Smooth muscle cell (in vitro differentiated cells): ENCODE data around the gene GCN1. TPM values are rescaled to one million over a fixed set of nuclear protein-coding genes. Genes with fewer than 3 reads are reported as not detected.

Experiments
- DNase-seq: peaks from one replicate; lab custom pipeline; 2025; ENCODE audit not compliant: unreplicated experiment; lab: John Stamatoyannopoulos, UW
- H2AFZ ChIP-seq: fragments of 200-600 bp; sonication (generic); 2 replicates; pipeline ENCODE4 v1.6.0; 2016; ENCODE audit warnings: antibody characterized with exemption, low read depth, mild to moderate bottlenecking
- H3F3A ChIP-seq: fragments of 200-600 bp; sonication (generic); 2 replicates; pipeline ENCODE4 v1.6.0; 2017; ENCODE audit warnings: antibody characterized with exemption, low read depth
- H3K27ac ChIP-seq: fragments of 200-600 bp; sonication (generic); 2 replicates; pipeline ENCODE4 v1.5.1; 2016; ENCODE audit warnings: low read depth, mild to moderate bottlenecking
- H3K27me3 ChIP-seq: fragments of 200-600 bp; sonication (generic); 2 replicates; pipeline ENCODE4 v1.6.1; 2016; ENCODE audit warnings: low read depth, mild to moderate bottlenecking
- H3K36me3 ChIP-seq: fragments of 200-600 bp; sonication (generic); 2 replicates; pipeline ENCODE4 v1.5.1; 2016; ENCODE audit warnings: low read depth
- H3K4me1 ChIP-seq: fragments of 200-600 bp; sonication (generic); 2 replicates; pipeline ENCODE4 v1.5.1; 2016; ENCODE audit warnings: low read depth
- H3K4me2 ChIP-seq: fragments of 200-600 bp; sonication (generic); 2 replicates; pipeline ENCODE4 v1.6.0; 2016; ENCODE audit warnings: mild to moderate bottlenecking
- H3K4me3 ChIP-seq: fragments of 200-600 bp; sonication (generic); 2 replicates; pipeline ENCODE4 v1.5.1; 2016; ENCODE audit warnings: mild to moderate bottlenecking
- H3K79me2 ChIP-seq: fragments of 200-600 bp; sonication (generic); 2 replicates; pipeline ENCODE4 v1.6.0; 2016; ENCODE audit warnings: low read depth, mild to moderate bottlenecking
- H3K9ac ChIP-seq: fragments of 200-600 bp; sonication (generic); 2 replicates; pipeline ENCODE4 v1.6.0; 2016; ENCODE audit warnings: low read depth
- H3K9me3 ChIP-seq: fragments of 200-600 bp; sonication (generic); replicated peaks from 2 replicates; pipeline ENCODE4 v1.5.1; 2016; ENCODE audit warnings: low read depth
- H4K20me1 ChIP-seq: fragments of 200-600 bp; sonication (generic); 2 replicates; pipeline ENCODE4 v1.6.0; 2016; ENCODE audit warnings: low read depth
- WGBS: methylation state at CpG from one replicate; pipeline ENCODE4 v1.1.7; 2016; ENCODE audit warnings: low lambda C conversion rate; 5-methylcytosine and 5-hydroxymethylcytosine counted together
- polyA plus RNA-seq: library from polyadenylated mRNA; unstranded; fragments of >200 nt; fragmentation: Nextera tagmentation; extraction: Ambion mirVana; gene quantifications from 2 replicates; pipeline ENCODE4 v1.2.1, GENCODE V29; 2016
- total RNA-seq: library from RNA; depleted of rRNA; stranded (reverse); fragments of >200 nt; gene quantifications from 2 replicates; pipeline ENCODE4 v1.2.3, GENCODE V29; 2014
- TF ChIP-seq, protein P1 (sequence below): fragments of 200-600 bp; sonication (generic); IDR thresholded peaks from 2 replicates; pipeline ENCODE4 v1.5.1; 2017; ENCODE audit warnings: borderline replicate concordance, mild to moderate bottlenecking, antibody characterized with exemption; ENCODE audit not compliant: insufficient read depth, poor library complexity, severe bottlenecking

Gene GCN1
- total and polyA plus RNA-seq, 2 experiments from 2014 or later = 31.6 to 44.3 TPM

DNA sequence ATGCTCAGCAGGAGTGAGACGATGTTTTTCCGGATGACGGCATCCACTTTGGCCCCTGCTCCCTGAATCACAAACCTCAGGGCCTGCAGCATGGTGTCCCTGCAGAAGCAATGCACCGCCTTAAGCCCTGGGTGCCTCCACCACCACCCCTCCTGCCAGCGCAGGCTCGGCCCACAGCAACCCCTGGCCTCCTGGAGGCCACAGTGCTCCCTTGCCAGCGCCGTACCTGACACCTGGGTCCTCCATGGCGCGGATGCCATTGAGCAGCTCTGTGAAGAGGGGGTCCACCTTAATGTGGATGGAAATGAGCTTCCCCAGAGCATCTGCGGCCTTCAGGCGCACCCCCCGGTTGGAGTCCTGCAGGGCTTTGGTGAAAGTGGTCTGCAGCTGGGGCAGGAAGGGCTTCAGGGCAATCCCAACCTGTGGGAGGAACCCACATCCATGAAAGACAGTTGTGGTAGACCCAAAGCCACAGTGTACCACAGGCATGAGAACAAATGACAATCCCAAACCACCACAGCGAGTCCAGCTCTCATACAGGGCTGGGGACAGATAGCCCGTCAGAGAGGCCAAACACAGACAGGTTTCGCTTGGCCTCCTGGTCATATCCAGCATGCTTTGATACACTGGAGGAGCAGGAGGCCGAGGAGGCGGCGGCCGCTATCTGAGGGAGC lies 60.1 kb downstream of the GCN1 start:
- Histone ChIP-seq H4K20me1 (peaks cover 10% of the 10 kb centered on the region), H3K4me1 (no peaks in the 10 kb centered on the region), H3K79me2 (no peaks in the 10 kb centered on the region), H3K4me2 (no peak overlapping the region), H3K4me3 (no peak overlapping the region), H2AFZ (no peak overlapping the region), H3K36me3 (peaks cover 13% of the 10 kb centered on the region), H3F3A (no peaks in the 10 kb centered on the region), H3K9me3 (no peaks in the 10 kb centered on the region), H3K27ac (no peak overlapping the region), H3K9ac (no peak overlapping the region), H3K27me3 (no peaks in the 10 kb centered on the region)
- no peak for DNase-seq
- 98% methylated on average over 20 of the region's 20 CpGs for WGBS
- TF ChIP-seq, protein P1, sequence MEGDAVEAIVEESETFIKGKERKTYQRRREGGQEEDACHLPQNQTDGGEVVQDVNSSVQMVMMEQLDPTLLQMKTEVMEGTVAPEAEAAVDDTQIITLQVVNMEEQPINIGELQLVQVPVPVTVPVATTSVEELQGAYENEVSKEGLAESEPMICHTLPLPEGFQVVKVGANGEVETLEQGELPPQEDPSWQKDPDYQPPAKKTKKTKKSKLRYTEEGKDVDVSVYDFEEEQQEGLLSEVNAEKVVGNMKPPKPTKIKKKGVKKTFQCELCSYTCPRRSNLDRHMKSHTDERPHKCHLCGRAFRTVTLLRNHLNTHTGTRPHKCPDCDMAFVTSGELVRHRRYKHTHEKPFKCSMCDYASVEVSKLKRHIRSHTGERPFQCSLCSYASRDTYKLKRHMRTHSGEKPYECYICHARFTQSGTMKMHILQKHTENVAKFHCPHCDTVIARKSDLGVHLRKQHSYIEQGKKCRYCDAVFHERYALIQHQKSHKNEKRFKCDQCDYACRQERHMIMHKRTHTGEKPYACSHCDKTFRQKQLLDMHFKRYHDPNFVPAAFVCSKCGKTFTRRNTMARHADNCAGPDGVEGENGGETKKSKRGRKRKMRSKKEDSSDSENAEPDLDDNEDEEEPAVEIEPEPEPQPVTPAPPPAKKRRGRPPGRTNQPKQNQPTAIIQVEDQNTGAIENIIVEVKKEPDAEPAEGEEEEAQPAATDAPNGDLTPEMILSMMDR = no peak

DNA sequence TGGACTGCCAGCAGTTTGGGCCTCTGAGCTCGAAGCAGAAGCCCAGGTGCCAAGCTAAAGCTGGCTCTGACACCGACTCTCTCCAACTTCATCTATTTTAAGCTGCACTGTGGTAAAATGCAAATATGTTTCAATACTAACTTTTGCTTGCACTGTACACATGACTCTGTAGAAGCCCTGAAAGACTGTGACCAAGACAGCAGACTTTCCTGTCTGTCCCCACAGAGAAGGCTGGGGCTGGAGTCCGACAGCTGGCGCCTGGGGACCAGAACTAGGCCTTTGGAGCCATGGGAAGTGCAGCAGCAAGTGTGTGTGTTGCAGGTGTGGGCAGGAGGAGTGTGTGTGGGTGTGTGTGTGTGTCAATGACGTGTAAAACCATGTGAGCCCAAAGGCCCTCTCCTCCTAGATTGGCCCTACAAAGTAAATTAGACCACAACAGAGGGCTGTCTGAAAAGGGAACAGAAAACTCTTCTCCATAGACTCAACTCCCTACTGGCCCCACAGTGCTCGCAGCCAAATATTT lies 61.6 kb downstream of the GCN1 start:
- WGBS = 98% methylated on average over 6 of the region's 6 CpGs
- H3K9me3 ChIP-seq = no peaks in the 10 kb centered on the region
- TF ChIP-seq, protein P1 = no peak
- no peak overlapping the region for H3K27ac ChIP-seq
- no peaks in the 10 kb centered on the region for H3F3A ChIP-seq
- H3K4me2 ChIP-seq = no peak overlapping the region
- H3K79me2 ChIP-seq = no peaks in the 10 kb centered on the region
- H3K9ac ChIP-seq = no peak overlapping the region
- no peak overlapping the region for H2AFZ ChIP-seq
- H3K4me3 ChIP-seq = no peak overlapping the region
- H3K4me1 ChIP-seq = no peaks in the 10 kb centered on the region
- H3K27me3 ChIP-seq = no peaks in the 10 kb centered on the region
- peaks cover 10% of the 10 kb centered on the region for H3K36me3 ChIP-seq
- no peak for DNase-seq
- peaks cover 10% of the 10 kb centered on the region for H4K20me1 ChIP-seq

DNA sequence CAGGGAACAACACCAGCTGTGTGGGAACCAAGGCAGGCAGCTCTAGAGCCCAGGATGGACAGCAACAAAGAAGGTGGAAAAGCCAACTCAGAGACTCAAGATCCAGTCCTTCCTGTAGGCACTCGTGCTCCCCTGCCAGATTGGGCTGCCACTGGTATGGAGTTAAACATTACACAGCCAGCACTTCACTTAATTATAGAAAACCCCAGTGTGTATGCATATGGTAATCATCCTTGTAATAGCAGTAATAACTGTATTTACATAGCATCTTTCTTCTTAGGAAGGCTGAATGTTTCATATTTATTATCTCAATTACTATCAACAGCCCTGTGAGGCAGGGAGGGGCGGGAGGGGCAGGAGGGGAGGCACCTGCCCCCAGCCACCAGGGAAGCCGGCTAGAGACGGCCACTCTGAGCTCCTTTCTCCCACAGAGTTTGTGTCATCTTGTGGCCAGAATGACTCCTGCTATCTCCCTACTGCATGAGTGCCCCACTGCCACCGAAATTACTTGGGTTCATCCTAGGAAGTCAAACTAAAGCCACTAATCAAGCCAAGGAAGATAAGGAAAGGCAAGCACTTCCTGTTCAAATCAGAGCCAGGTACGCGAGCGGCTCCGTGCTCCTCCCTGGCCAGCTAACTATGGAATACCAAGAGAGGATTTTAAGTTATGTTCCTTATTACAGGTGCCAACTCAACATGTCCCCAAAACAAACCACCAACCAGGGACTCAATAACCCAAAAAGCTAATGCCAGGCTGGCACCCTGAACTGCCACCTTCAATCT lies 62.3 kb downstream of the GCN1 start:
- 97% methylated on average over 9 of the region's 9 CpGs for WGBS
- Histone ChIP-seq H3K36me3 (peaks cover 9% of the 10 kb centered on the region), H3K9me3 (no peaks in the 10 kb centered on the region), H3K27me3 (no peaks in the 10 kb centered on the region), H3K4me2 (no peak overlapping the region), H4K20me1 (peaks cover 10% of the 10 kb centered on the region), H3K27ac (no peak overlapping the region), H3K79me2 (no peaks in the 10 kb centered on the region), H2AFZ (no peak overlapping the region), H3K4me1 (no peaks in the 10 kb centered on the region), H3F3A (no peaks in the 10 kb centered on the region), H3K4me3 (no peak overlapping the region), H3K9ac (no peak overlapping the region)
- no peak for DNase-seq
- TF ChIP-seq, protein P1 = no peak
